ENCODE data around the gene D2HGDH. TPM values are rescaled to one million over a fixed set of nuclear protein-coding genes. Genes with fewer than 3 reads are reported as not detected.
A peak's percentile ranks its signal among the peaks of the same experiment; 100 is the strongest.
"Not testable (repeated sequence)": the region's sequence is repeated elsewhere in the genome, so short reads cannot be mapped to it uniquely, and the experiment has no call there.

The D2HGDH gene
- total RNA-seq, 1 donor from 2014 or later, result 19.6 TPM

DNA sequence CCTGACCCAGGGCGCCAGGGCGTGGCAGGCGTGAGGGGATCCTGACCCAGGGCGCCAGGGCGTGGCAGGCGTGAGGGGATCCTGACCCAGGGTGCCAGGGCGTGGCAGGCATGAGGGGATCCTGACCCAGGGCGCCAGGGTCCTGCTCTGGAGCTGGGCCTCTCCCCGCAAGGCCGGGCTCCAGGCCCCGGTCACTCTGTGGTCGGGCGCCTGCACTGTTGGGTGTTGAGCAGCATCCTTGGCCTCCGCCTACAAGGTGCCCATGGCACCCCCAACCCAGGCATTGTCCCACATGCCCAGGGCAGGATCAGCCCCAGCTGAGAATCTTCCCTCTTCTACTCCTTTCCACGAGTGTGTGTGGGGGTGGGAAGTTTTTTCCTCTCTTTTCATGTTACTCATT is 8.6 kb downstream of the D2HGDH start:
- ATAC-seq; intact Hi-C loops (cut with DNase I): not testable (repeated sequence)
- peak; percentile 37 for DNase-seq (ENCODE audit: missing footprints)

DNA sequence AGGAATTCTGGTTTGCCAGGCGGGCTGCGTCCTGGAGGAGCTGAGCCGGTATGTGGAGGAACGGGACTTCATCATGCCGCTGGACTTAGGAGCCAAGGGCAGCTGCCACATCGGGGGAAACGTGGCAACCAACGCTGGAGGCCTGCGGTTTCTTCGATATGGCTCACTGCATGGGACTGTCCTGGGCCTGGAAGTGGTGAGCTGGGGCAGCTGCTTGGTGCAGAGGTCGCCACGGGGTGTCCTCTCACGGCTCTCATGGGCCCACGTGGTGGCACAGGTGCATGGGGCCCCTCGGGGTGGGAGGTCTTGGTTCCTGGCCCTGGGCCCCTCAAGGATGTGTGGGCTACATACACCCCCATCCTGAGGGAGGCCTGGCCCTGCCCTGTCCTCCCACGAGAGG is 9.2 kb downstream of the D2HGDH start:
- peak; percentile 67 for DNase-seq (ENCODE audit: missing footprints)
- intact Hi-C loops (cut with DNase I), result no loop called here
- ATAC-seq, result no peak

DNA sequence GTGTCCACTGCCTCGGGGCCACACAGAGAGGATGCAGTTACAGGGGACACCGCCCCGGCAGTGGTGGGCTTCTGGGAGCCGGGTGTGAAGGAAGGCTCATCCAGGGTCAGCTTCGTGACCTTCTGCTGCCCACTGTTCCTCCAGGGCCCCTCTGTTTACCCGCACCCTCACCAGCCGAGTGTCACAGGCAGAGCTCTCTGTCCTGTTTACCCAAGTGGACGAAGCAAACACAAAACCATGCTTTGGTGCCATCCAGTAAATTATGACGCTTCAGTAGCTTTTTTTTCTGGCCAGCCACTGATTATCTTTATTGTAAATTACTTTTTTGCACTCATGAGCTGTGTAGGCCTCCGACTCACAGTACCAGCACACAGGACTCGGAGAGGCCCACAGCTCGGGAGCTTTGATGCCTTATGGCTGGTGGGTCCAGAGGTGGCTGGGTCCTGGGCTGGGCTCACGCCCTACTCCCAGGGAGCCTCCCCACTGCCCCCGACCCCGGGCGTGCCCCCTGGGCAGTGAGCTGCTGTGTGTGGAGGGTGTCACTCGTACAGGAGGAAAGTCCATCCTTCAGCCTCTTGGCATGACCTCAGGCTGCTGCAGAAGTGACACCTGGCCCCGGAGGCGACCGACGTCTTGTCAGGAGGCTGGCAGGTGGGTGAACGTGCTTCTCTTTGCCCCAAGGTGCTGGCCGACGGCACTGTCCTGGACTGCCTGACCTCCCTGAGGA is 9.8 kb downstream of the D2HGDH start:
- intact Hi-C loops (cut with DNase I), result no loop called here
- ATAC-seq (no peak), DNase-seq (ENCODE audit: missing footprints) (peak; percentile 47)

DNA sequence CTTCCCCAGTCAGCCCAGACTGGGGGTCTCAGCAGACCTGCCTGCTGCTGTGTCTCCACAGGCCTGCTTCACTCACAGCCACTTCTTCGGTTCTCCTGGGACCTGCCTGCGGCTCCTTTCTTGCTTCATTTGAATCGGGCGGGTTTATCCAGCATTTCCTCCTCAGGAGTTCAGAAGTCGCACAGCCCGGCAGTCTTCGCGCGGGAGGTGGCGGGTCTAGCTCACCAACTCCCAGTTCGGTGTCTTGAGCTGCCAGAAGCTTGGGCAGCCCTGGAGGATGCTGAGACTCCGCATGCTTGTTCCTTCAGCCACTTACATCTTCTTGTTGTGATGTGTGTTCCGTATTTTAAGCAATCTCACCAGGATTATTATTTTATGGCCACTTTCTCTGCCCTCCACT is 10.8 kb downstream of the D2HGDH start:
- ATAC-seq, result no peak
- peak; percentile 17 for DNase-seq (ENCODE audit: missing footprints)
- intact Hi-C loops (cut with DNase I), result no loop called here

DNA sequence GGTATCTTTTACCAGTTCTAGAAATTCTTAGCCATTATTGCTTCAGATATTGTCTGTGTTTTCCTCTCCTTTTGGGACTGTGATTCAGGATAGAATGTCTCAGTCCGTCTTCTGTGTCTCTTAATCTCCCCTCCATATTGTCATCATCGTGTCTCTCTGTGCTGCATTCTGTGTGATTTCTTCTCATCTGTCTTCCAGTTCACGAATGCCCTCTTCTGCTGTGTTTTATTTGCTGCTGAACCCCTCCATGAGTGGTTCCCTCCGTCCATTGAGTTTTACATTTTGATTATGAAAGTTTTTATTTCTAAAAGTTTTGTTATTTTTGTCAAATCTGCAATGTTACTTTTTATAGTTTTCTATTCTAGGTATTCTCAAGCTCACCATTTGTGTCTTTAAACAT is 11.7 kb downstream of the D2HGDH start:
- intact Hi-C loops (cut with DNase I), result no loop called here
- DNase-seq (ENCODE audit: missing footprints) (no peak), ATAC-seq (no peak)

DNA sequence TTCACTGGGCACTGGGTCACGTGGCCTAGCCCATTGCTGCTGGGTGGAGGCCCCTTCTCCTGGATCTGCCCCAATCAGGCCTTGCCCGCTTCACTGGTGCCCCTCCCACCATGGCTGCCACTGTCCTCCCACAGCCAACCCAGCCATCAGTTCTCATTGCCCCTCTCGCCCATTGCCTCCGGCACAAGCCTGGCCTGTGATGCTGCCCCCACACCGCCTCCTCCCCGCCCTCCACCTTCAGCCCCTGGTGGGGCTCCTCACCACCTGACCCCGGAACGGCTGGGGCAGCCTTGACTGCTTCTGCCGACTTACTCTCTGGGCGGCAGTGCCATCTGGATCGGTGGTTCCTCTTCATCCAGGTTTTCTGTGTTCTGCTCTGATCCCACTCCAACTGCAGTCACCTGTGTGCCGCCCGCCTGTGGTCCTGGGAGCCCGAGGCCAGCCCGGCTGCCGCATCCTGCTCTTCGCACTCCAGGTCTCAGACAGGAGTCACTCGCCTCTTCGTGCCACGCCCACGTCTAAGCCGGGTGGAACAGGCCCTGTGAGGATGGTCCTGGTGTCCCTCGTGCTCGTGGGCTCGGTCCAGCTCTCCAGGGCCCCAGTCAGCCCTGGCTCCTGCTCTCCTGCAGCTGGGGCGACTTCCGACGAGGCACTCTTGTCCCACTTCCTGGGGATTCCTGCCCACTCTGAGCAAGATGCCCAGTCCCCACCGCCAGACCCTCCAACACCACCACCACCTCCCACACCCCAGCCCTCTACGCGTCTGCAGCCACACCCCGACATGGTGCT is 14.2 kb downstream of the D2HGDH start:
- DNase-seq (ENCODE audit: missing footprints), result peak; percentile 33
- intact Hi-C loops (cut with DNase I), result no loop called here
- no peak for ATAC-seq

DNA sequence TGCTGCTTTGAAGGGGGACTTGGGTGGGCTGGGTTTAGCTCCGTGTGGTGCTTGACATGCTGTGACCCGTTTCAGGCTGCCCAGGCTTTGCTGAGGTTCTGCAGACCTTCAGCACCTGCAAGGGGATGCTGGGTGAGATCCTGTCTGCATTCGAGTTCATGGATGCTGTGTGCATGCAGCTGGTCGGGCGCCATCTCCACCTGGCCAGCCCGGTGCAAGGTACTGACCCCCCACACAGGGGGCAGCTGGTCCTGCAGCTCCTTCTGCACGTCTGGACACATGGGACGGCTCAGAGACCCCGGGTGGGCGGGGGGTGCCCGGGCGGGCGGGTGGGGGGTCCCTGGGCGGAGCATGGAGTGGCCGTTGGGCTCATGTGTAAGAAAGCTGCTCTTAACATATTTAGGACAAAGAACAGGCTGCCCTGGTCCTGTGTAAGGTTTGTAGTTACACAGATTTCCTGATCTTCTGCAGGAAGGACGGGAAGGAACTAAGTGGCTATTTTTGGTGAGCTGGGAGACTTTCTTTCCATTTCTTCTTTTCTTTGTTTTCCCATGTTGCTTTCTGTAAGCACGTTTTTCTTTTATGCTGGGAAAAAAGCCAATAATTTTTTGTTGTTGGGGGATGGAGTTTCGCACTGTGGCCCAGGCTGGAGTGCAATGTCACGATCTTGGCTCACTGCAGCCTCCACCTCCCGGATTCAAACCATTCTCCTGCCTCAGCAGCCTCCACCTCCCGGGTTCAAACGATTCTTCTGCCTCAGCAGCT is 15.8 kb downstream of the D2HGDH start:
- DNase-seq (ENCODE audit: missing footprints), result peak; percentile 4
- intact Hi-C loops (cut with DNase I), result no loop called here

DNA sequence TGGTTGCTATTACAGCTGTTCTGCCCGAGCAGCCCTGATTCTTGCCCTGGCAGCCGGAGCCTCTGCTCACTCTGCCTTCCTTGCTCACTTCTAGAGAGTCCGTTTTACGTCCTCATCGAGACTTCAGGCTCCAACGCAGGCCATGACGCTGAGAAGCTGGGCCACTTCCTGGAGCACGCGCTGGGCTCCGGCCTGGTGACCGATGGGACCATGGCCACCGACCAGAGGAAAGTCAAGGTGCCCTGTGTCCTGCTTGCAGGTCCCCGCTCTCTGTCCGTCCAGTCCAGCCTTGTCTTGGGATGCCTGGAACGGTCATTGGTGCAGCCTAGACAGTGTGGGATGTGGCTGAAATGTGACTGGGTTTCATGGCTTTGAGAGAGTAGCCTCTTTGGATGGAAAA is 16.7 kb downstream of the D2HGDH start:
- intact Hi-C loops (cut with DNase I), result no loop called here
- peak; percentile 31 for DNase-seq (ENCODE audit: missing footprints)
- no peak for ATAC-seq

More for the DNA sequence above, 15.8 kb downstream of the D2HGDH start:
- ATAC-seq, result no peak

DNA sequence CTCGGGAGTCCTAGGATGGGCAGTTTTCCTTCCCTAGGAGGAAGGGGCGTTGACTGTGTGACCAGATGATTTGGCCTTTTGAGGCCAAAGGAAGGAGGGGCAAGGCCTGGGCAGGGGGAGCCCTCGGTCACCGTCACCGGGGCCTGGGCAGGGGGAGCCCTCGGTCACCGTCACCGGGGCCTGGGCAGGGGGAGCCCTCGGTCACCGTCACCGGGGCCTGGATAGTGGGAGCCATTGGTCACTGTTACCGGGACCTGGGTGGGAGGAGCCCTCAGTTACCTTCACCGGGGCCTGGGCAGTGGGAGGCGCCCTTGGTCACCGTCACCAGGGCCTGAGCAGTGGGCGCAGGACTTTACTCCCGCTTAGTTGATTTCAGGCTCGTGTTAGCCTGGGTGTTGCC is 17.3 kb downstream of the D2HGDH start:
- intact Hi-C loops (cut with DNase I), result no loop called here
- no peak for ATAC-seq
- no peak for DNase-seq (ENCODE audit: missing footprints)

DNA sequence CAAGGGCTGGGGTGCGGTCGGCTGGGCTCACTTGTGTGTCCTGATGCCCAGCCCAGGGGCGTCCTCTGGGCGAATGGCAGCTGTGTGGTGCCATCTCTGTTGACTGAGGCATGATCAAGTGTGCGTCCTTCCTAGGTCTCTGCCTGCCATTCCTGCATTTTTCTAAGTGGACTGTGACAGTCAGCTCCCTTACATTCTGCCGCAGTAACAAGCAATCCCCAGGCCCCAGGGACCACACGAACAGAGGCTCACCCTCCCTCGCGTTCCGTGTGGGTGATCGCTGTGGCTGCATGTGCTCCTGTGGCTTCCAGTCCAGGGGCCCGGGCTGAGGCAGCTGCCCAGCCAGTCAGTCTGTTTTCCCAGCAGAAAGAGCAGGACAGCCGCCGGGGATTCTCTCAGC is 17.8 kb downstream of the D2HGDH start:
- ATAC-seq (no peak), DNase-seq (ENCODE audit: missing footprints) (peak; percentile 32)
- intact Hi-C loops (cut with DNase I), result no loop called here

DNA sequence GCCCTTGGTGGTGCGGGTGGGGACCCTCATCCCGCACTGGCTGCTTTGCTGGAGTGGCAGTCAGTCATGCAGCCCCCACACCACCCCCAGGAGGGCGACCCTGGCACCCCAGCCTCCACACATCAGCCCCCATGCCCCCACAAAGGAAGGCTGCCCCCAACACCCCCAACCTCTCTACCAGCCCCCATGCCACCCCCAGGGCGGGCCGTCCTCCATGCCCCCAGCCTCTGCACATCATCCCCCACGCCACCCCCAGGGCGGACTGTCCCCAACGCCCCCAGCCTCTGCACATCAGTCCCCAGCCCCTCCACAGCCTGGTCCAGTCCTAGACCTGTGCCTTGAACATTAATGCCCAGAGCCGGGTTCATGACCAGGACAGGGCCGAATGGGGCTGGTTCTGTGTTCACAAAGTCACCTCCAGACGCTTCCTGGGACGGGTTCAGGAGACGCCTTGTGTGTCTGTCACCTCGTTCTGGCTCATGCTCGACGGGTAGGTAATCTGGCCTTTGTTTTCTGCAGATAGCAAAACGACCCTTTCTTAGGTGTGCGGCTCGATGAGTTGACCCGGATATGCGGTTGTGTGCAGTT is 18.4 kb downstream of the D2HGDH start:
- DNase-seq (ENCODE audit: missing footprints), result peak; percentile 53
- ATAC-seq, result no peak
- intact Hi-C loops (cut with DNase I), result no loop called here

DNA sequence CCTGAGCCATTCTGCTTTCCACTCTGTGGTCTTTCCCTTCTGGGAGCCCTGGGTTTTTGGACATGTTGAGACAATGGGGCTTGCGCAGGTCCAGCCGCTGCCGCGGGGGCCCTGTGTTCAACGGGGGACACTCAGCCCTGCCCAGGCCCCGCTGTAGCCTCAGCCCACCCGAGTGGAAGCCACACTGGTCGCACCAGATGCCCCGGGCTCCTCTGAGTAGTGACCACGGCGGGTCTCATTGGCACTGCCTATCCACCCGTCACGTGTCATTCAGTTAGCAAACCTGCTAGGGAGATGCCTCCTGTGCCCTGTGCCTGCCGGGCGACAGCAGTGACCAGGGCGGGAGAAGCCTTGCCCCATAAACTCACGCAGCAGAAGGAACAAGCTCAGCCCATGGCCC is 19.1 kb downstream of the D2HGDH start:
- ATAC-seq (no peak), DNase-seq (ENCODE audit: missing footprints) (peak; percentile 62)
- intact Hi-C loops (cut with DNase I), result no loop called here

DNA sequence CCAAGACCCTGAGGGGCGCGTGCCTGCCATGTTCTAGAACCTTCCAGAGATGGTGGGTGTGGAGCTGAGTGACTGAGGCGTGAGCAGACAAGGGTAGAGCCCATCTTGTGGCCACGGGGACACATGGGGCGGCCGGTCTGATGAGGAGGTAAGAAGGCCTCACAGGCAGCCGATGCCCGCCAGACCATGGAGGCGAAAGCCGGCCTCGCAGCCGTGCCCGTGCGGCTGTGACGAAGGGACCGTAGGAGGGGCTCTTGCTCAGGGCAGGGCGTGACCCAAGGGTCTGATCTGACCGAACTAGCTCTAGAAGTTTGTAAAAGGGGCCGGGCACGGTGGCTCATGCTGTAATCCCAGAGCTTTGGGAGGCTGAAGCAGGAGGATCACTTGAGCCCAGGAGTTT is 19.6 kb downstream of the D2HGDH start:
- intact Hi-C loops (cut with DNase I), result no loop called here
- DNase-seq (ENCODE audit: missing footprints) (peak; percentile 35), ATAC-seq (no peak)

DNA sequence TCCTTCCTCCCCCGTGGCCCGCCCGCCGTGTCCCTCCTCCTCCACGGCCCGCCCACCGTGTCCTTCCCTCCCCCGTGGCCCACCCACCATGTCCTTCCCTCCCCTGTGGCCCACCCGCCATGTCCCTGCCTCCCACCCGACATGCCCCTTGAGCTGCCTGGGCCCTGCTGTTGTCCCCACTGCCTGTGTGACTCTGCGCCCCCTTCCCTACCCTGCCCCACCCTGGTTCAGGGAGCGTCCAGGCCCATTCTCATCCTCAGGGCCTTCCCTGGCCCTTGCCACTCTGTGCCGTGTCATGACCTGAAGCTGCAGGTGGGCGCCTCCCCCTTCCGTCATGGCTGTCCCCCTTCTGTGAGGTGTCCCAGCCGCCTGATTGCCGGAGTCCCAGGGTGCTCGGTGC is 20.7 kb downstream of the D2HGDH start:
- intact Hi-C loops (cut with DNase I), result no loop called here
- ATAC-seq (no peak), DNase-seq (ENCODE audit: missing footprints) (peak; percentile 42)

DNA sequence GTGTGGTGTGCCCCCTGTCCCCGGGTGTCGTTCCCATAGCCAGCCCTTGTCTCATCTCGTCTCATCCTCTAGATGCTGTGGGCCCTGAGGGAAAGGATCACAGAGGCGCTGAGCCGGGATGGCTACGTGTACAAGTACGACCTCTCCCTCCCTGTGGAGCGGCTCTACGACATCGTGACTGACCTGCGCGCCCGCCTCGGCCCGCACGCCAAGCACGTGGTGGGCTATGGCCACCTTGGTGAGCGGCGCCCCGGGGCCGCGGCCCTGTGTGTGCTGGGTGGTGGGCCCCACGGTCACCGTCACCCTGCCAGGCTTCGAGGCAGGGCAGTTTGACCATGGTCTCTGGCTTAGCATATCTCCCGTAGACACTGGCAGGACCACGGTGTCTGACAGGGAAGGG is 21.3 kb downstream of the D2HGDH start:
- DNase-seq (ENCODE audit: missing footprints), result peak; percentile 41
- ATAC-seq, result no peak
- intact Hi-C loops (cut with DNase I), result no loop called here

DNA sequence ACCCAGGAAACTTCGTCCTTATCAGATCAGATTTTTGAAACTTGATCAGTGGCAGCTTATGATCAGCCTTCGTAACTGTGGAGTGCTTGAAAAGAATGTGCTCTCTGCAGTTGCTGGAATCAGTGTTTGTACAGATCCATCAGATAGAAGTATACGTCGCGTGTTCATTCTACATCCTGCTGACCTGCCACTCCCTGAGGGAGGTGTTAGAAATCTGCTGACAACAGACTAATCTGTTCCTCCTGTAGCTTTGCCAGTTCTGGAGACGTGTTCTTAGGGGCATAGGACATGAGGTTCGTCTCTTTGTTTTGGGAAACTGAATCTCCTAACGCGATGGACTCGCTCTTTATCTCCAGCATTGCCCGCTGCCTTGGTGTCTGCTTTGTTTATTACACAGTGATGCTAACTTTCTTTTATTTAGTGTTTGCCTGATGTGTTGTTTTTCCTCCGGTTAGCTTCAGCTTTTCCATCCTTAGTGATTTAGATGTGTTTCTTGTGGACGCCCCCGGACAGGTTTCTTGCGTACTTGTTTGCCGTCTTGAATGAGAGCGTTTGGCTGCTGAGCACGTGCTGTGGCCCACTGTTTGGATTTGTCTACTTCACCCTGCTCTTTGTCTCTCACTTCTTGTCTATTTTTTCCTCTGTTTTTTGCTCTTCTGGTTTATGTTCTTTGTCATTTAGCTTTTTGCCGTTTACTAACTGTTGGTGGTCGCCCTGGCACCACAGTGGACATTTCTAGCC is 24.8 kb downstream of the D2HGDH start:
- intact Hi-C loops (cut with DNase I), result no loop called here
- peak; percentile 13 for DNase-seq (ENCODE audit: missing footprints)

DNA sequence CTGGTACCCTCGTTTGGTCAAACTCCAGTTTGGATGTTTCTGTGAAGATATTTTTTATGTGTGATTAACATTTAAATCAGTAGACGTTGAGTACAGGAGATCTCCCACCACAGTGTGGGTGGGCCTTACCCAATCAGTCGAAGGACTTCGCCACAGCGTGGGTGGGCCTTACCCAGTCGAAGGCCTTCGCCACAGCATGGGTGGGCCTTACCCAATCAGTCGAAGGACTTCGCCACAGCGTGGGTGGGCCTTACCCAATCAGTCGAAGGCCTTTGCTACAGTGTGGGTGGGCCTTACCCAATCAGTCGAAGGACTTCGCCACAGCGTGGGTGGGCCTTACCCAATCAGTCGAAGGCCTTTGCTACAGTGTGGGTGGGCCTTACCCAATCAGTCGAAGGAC is 25.5 kb downstream of the D2HGDH start:
- DNase-seq (ENCODE audit: missing footprints); intact Hi-C loops (cut with DNase I); ATAC-seq: not testable (repeated sequence)

More for the DNA sequence above, 24.8 kb downstream of the D2HGDH start:
- no peak for ATAC-seq

DNA sequence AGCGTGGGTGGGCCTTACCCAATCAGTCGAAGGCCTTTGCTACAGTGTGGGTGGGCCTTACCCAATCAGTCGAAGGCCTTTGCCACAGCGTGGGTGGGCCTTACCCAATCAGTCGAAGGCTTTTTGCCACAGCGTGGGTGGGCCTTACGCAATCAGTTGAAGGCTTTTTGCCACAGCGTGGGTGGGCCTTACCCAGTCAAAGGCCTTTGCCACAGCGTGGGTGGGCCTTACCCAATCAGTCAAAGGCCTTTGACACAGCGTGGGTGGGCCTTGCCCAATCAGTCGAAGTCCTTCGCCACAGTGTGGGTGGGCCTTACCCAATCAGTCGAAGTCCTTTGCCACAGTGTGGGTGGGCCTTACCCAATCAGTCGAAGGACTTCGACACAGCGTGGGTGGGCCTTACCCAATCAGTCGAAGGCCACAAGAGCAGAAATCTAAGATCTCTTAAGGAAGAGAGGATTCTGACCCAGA is 25.9 kb downstream of the D2HGDH start:
- peak; percentile 33 for DNase-seq (ENCODE audit: missing footprints)
- intact Hi-C loops (cut with DNase I), result no loop called here
- no peak for ATAC-seq
